EL (cell line): ENCODE data around the gene NELFE.

Source experiments
- DNase-seq: peaks from one replicate; pipeline ENCODE4 v3.0.0-alpha.2; 2016

Gene NELFE

DNA sequence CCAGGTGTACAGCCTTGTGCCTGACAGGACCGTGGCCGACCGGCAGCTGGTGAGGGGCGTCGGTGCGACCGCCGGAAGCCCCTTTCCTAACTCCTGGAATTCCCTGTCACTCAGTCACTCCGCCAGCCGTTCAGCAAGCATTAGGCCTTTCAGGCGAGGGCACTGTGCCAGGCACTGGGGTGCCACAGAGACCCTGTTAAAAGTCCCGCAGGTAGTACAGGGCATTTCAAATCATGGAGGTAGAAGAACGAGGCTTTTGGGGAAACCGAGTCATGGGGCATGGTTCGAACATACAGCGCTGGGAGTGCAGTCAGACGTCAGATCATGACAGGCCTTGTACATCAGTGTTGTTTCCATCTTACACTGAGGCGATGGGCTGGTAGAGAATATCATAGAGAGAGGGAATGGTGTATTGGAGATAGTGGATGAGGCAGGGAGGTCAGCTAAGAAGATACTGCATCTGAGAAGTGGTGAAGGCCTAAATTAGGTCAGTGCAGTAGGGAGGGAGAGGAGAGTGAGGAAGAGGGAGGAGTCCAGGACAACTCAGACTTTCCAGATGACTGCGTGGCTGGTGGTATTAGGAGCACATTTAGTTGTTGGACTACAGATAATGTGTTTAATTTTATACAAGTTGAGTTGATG is 14.1 kb upstream of the NELFE start:
- peak; percentile 48 for DNase-seq

DNA sequence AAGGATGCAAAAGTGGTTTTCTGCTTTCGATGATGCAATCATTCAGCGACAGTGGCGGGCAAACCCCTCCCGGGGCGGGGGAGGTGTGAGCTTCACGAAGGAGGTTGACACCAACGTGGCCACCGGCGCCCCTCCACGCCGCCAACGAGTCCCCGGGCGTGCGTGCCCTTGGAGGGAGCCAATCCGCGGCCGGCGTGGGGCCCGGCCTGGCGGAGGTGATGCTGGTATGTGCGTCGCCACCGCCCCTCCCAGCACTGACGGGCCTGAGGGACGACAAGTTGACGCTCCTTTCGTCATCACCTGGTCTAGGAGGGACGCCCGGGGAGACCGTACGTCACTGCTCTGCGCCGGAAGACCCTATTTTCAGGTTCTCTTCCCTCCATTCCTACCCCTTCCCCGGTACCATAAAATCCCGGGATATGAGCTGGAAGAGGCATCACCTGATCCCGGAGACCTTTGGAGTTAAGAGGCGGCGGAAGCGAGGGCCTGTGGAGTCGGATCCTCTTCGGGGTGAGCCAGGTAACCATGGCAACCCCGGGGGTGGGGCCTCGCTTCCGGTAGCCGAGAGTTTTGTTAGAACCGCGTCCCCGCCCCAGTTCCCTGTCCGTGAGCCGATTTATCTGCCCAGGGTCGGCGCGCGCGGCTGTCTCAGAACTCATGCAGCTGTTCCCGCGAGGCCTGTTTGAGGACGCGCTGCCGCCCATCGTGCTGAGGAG is 13.4 kb upstream of the NELFE start, which contains the start of gene DXO:
TSS of gene DXO (minus strand) at position 146 of the 716 bp plus-strand sequence. CDS start 463 bp downstream, outside the sequence.
- DNase-seq = peak; percentile 99

DNA sequence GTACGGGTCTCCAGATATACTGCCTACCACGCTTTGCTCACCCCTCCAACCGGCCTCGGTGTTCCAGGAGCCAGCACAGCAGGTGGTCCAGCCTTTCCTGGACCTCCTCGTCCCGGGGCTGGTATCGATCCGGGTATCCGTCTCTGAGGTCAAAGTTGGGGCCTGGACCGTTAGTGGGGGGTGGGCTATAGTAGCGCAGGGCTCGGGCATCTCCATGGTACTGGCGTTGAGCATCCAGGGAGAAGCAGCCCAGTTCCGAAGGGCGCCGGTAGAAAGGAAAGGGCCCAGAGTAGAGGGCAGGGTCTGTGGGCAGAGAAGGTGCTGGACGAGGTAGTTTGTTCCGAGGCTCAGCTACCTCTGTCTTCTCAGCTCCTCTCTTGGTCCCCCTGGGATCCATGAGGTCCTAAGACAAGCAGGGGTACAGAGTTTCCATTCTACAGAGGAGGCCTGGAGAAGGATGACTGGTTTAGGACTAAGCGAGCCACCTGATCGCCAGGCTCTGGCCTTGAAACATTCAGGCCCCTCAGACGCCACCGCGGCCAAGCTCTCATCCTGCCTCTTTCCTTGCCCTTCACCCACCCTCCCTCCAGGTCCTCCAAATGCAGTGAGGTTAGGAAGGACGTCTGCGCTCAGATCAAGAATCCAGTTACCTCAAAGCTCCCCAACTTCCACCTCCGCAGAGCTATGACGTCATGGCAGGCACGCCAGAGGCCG is 12.7 kb upstream of the NELFE start:
- no peak for DNase-seq

DNA sequence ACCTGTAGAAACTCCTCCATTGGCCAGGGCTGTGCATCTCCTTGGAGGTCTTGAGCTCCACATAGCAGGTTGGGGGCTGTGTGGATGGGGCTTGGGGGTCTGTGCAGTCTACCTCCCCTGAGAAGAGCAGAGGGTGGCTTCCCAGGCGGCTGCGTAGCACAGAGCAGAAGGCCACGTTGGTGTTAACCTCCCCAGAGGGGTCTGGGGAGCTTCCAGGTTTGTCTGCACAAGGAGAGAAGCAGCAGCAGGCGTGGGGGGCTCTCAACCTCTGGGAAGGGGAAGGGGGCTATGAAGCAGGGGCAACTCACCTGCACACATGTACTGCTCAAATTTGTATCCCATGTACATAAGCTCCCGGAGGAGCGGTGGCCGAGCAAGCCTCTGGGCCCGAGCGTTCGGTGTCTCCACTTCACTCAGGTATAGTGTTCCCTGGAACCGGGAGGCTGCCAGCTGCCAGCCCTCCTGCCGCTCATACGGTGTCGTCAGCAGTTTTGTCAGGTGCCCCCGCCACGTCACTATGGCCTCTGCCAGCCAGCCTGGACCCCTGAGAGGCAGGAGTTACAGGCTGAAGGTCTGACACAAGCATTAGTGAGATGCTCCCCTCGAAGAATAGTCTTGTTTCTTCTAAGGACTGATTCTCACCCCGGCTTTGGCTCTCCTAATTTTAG is 12.0 kb upstream of the NELFE start:
- no peak for DNase-seq

DNA sequence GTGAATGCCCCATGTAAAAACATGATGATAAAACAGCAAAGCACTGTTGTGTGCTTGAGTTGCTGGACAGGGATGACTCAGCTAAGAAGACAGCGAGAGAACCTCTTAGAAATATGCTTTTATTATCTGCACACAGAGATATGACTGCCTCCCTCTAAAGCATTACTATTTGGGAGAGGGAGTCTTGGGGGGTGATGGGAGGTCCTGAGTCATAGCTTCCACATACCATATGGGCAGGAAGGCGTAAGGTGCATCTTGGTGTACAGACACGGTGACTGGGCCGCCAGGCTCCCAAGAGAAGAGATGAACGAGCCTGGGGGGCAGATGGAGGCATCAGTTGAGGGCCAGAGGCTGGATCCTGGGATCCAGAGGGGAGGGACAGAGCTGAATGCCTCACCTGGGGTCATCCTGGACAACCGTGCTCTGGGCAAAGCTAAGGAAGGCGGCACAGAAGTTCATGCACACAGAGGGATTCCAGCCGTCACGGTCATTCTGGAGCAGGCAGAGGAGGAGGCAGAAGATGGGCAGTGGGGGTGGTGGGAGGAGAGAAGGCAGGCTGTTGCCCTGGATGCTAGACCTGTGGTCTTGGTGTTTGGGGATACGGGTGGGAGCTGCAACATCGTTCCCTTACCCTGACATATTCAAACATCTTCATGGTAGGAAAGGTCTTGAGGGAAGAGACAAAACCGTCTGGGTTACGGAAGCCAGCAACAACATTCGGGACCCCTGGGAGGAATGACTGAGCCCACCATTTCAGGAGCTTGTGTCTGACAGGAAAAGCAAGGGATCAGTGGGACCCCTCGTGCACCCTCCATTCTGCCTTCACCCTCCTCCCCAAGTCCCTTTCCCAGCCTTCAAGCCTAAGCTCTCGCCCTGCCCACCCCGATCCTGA is 11.2 kb upstream of the NELFE start:
- DNase-seq = peak; percentile 49

DNA sequence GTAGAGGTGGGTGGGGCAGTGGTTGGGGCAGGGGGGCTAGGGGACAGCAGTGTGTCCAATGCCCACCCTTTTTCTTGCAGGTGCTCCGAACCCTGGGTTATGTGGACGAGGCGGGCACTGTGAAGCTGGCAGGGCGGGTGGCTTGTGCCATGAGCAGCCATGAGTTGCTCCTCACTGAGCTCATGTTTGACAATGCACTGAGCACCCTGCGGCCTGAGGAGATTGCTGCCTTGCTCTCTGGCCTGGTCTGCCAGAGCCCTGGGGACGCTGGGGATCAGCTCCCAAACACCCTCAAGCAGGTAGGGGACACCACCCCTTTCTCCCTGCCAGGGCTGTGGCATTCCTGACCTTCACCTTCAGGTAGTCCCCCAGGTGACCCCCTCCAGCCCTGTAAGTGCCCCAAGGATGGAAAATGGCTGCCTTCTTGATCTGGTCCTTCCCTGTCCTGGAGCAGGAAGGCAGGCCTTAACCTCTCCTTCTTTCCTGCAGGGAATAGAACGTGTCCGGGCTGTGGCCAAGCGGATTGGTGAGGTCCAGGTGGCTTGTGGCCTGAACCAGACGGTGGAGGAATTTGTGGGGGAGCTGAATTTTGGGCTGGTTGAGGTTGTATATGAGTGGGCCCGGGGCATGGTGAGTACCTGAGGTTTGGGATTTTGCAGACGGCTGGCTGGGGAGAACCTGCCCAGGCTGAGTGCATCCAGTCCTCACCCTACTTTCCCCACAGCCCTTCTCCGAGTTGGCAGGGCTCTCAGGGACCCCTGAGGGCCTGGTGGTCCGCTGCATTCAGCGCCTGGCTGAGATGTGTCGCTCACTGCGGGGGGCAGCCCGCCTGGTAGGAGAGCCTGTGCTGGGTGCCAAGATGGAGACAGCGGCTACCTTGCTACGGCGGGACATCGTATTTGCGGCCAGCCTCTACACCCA is 10.3 kb upstream of the NELFE start:
- DNase-seq = no peak

DNA sequence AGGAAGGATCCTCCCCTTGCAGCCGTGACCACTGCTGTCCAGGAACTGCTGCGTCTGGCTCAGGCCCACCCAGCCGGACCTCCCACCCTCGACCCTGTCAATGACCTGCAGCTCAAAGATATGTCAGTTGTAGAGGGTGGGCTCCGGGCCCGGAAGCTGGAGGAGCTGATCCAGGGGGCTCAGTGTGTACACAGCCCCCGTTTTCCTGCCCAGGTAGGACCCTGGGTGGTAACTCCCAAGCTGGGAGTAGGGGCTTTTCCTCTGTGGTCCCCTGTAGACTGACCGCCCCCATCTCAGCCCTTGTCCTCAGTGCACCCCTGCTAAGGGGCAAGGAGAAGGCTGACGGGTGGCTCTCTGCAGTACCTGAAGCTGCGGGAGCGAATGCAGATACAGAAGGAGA is 9.6 kb upstream of the NELFE start:
- DNase-seq = no peak

DNA sequence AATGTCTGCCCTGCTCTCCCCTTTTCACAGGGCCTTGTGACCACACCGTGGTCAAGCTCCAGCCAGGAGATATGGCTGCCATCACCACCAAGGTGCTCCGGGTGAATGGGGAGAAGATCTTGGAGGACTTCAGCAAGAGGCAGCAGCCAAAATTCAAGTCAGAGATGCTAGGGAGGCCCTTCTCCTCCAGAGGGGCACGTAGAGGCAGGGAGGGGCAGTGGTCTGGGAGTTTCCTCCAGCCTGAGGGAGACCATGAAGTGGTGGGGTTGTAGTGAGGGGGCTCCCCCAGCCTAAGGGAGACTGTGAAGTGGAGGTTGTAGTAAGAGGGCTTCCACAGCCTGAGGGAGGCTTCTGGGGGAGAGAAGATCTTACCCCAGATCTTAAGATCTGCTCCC is 9.2 kb upstream of the NELFE start:
- no peak for DNase-seq

DNA sequence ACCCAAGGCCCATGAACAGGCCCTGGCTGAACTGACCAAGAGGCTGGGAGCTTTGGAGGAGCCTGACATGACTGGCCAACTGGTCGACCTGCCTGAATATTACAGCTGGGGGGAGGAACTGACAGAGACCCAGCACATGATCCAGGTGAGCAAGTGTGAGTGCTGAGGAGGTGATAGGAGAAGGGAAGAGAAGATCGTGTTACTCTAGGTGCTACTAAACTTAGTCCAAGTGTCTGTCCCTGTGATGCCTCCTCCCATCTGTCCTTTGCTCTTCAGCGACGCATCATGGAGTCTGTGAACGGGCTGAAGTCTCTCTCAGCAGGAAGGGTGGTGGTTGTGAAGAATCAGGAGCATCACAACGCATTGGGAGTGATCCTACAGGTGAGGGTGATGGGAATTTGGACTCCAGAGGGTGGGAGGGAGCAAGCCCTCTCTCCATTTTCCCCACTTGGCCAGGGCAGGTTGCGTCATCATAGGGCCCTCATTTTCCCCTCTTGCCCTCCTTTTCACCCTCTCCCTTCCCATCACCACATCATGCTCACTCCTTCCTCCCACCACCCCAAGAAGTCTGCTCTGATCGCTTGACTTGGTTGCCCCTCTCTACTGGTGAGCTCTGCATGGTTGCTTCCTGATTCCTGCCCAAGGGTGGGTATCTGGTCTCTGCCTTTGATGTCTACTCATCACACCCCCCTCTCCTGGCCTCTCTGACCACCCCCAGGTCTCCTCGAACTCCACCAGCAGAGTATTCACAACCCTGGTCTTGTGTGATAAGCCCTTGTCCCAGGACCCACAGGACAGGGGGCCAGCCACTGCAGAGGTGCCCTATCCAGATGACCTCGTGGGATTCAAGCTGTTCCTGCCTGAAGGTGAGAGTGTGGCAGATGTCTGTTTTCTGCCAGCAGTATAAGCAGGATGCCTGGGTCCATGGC is 8.5 kb upstream of the NELFE start:
- DNase-seq = no peak

DNA sequence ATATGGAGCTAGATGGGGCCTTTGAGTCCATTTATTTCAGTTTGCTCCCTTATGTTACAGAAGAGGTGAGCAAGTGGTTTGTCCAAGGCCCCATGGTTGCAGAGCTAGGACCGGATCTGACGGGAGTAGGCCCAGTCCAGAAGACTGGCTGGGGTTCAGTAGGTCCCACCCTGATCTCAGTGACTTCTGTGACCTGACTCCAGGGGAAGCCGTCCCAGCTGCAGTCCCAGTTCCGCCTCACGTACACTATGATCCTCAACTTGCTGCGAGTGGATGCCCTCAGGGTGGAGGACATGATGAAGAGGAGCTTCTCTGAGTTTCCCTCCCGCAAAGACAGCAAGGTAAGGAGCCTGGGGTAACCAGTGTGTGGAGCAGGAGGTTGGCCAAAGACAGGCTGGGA is 7.7 kb upstream of the NELFE start:
- no peak for DNase-seq

DNA sequence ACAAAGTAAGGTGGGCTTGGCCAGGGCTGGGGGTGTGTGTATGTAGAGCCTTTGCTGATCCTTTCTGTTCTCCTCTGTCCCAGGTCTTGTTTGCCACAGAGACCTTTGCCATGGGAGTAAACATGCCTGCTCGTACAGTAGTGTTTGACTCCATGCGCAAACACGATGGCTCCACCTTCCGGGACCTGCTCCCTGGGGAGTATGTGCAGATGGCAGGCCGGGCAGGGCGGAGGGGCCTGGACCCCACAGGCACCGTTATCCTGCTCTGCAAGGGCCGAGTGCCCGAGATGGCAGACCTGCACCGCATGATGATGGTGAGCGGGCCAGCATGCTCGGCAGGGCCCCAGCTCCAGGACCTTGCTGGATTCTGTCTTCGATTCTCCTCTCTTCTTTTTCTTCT is 6.9 kb upstream of the NELFE start:
- DNase-seq = no peak

DNA sequence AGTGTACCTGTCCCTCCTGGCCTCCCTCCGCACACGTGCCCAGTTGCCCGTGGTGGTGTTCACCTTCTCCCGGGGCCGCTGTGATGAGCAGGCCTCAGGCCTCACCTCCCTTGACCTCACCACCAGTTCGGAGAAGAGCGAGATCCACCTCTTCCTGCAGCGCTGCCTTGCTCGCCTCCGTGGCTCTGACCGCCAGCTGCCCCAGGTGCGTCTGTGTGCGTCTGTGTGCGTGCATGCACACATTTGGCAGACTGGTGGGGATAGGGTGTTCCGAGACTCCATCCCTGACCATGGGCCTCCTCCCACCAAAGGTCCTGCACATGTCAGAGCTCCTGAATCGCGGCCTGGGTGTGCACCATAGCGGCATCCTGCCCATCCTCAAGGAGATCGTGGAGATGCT is 5.2 kb upstream of the NELFE start:
- DNase-seq = no peak

DNA sequence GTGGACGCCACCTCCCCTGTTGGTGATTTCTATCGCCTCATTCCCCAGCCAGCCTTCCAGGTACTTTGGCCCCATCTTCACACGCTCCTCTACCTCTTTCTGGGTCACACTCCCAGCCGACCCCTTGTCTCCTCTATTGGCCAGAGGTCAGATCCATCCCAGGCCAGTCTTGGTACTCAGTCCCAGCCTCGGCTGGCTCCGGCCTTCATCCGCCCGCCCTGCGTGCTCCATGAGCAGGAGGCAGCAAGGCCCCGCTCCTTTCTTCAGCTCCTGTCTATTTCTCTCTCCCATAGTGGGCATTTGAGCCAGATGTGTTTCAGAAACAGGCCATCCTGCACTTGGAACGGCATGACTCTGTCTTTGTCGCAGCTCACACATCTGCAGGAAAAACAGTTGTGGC is 2.8 kb upstream of the NELFE start:
- DNase-seq = no peak

DNA sequence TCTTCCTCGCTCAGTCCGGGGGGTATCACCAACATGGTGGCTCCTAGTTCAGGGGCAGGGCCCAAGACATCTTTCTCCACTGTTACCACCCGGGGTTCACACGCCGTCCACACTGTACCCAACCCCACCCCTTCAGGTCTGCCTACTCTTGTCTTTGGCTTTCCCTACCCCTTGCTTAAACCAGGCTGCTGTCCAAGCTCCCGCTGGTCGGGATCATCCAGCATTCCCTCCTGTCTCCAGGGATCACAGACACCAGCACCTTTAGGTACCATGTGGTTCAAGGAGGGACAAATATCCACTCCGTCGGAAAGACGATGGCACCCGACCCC is 395 bp downstream of the NELFE start:
- no peak for DNase-seq

DNA sequence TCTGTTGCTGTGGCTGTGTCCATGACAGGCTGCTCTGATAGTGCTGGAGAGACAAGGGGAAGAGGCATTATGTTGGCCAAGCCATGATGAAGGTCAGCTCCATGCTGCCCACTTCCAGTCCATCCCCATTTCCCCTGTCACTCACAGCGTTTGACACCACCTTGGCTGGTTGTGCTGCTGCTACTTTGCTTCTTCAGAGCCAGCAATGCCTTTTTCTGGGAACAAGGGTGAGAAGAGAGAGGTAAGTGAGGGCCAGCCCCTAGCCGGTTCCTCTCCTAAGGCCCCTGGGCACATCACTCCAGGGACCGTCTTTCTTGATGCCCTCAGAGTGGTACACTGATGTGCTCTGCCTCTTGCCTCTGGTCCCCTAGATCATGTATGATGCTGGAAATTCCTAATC is 2.0 kb downstream of the NELFE start:
- no peak for DNase-seq

DNA sequence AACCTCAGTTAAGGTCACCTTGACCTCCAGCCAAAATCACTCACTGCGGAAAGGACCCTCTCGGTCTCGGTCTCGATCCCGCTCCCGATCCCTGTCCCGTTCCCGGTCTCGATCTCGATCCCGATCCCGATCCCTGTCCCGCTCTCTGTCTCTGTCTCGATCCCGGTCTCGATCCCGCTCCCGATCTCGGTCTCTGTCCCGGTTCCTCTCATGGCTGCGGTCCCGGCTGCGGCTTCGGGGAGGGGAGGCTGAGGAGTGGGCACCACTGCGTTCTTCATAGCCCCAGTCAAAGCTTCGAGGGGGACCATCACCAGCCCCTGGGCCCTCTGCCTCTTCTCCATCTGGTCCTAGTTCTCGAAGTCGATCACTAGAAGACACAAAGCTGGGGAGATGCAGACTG is 4.3 kb downstream of the NELFE start:
- DNase-seq = no peak

DNA sequence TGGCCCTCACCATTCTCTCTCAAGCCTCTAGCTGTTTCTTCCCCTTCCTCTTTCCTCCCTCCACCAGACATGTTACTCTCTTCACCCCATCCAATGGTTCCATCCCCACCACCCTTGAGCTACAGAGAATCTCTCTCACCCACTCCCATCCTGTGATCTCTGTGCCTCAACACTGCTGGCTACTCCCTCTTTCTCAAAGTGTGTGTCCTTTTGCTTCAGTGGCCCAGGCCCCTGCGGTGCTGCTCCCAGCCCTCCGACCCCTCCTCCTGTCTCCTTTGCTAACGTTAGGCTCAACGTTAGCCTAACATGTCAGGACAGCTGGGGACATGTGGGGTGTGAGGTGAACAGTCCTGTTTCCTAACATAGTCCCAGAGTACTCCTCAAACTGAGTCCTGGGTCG is 5.9 kb downstream of the NELFE start:
- no peak for DNase-seq

DNA sequence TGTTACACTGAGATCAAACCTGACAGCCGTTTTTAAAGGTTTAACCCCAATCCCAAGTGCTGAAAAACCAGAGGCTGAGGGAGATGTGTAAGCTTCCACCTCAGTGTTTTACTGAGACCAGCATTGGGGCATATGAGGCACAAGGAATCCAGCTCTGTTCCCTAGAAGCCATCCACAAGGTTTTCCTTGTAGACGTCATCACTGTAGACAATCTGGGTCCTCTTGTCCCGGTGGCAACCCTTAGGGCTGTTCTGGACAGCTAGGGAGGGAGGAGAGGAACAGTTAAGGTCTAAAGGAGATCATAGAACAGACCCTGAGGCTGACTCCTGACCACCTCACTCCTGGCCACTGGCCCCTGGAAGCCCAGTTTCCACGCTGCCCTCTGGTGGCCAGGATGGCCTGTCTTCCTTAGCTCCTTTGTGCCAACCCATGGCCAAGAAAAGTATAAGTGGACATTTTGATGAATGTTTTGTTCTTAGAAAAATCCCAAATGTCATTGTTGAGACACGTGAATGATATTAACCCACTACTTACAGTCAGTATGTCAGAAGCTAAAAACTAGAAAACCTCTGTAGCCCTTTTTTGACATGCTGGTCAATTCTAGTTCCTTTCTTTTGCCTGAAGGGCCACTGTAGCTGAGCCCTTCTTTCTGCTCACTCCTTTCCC is 6.5 kb downstream of the NELFE start:
- peak; percentile 65 for DNase-seq

DNA sequence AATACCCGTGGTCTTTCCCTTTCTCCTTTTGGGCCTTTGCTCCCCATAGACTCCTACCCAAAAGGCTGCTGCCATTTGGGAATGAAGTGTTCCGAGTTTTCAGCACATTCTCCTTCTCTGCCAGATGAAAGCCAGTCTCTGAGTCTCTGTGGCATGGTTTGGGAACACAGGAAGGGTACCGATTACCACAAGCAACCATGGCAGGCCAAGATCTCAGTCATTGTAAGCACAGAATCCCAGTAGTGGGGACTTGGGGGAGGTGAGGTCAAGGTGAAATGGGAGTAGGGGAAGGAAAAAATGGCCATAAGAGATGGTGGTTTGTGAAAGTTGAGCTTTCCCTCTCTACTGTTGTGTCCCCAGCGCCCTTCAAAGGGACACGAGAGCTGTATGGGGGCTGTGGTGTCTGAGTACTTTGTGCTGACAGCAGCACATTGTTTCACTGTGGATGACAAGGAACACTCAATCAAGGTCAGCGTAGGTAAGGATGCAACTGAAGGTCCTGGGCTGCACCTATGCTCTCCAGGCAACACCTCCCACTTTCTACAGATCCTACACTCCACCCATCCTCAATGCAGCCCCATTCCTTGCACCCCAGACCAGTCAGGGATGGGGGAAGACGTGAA is 8.7 kb downstream of the NELFE start:
- no peak for DNase-seq
